Frontal cortex (tissue), 4 donors: ENCODE measurements around the gene CBX6. TPM values are rescaled to one million over a fixed set of nuclear protein-coding genes. Genes with fewer than 3 reads are reported as not detected.

Experiments
- DNase-seq, 2 donors: peaks; one replicate each; pipeline ENCODE4 v3.0.0; 2012; ENCODE audit warnings: low spot score in 2 of 2
- FAIRE-seq: peaks from 2 replicates; lab custom pipeline; 2012; peaks lifted over from hg19 to GRCh38; lab: Jason Lieb, UNC
- total RNA-seq: library from RNA; depleted of rRNA; stranded (reverse); fragments of >200 nt; gene quantifications from one replicate; pipeline ENCODE4 v1.2.3, GENCODE V29; 2014
- donor health status: control.
- donor health status: control.
- donor health status: control.

The CBX6 gene
- total RNA-seq, 1 donor from 2014 or later, result 30.2 TPM

DNA sequence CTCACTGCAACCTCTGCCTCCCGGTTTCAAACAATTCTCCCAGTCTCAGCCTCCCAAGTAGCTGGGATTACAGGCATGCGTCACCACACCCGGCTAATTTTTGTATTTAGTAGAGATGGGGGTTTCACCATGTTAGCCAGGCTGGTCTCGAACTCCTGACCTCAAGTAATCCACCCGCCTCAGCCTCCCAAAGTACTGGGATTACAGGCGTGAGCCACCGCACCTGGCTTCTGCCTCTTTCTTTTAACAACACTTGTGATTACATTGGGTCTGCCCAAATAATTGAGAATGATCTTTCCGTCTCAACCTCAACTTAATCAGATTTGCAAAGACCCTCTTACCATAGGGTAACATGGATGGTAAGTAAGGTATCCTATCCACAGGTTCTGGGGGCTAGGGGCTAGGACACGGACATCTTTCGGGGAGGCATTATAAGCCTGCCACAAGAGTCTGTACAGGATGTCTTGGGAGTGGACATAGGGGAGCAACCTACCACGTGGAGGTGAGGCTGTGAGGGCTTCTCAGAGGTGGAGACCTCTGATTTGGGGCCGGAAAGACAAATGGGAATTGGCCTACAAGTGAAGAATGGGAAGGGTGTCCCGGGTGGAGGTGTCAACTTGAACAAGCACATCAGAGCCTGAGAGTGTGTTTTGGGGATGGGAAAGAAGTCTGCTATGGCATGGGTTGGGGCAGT, 2.7 kb upstream of the CBX6 start:
- no peak for FAIRE-seq
- no peak for DNase-seq

DNA sequence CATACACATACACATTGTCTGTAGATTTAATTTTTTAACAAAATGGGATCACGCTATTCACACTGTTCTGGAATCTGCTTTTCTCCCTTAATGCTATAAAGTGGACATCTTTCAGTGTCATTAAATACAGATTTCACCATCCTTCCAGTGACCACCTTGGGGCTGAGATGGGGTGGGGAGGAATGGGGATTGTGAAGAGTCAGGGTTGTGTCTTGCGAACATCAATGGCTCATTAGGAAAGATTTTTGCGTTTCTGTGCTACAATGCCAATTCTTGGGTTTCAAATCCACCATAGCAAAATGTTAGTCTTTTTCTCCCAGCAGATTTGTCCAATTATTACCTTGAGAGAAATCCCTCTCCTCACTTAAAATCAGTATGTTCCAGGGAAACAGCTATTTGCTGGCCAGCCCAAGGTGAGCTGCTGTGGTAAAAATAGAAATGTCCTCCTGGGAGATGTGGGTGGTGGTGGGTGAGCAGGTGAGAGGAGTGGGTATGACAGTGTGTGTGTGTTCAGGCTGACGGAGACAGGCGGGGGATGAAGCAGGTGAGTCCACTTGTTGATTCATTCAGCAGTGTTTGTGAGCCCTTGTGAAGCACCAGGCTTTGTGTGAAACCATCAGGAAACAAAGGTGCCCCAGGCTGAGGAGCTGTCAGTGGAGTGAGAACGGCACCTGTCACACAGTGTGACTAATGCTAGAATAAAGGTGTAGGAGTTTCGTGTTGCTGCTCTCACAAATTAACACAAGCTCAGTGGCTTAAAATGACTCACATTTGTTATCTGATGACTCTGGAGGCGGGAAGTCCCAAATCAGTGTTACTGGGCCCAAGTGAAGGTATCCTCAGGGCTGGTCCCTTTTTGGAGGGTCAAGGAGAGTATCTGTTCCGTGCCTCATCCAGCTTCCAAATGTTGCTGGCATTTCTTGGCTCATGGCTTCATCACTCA, 1.7 kb upstream of the CBX6 start:
- FAIRE-seq (no peak), DNase-seq (no peak)

DNA sequence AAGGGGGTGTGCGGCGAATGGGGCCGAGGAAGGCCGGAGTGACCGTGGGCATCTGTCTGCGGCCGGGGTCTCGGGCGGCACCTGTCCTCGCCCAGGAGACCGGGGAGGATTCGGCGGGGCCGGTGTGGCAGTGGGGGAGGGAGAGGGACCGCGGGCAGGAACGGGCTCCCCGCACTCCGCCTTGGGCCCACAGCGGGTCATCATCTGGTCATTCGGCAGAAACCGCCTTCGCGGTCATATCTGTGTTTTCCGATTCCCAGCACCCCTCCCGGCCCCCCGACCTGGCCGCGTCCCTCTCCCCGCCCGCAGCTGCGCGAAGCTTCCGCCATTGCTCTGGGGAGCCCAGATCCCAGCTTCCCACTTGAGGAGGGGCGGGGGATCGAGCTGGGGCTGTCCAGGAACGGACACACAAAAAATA, 824 bp upstream of the CBX6 start:
- DNase-seq (no peak), FAIRE-seq (no peak)

DNA sequence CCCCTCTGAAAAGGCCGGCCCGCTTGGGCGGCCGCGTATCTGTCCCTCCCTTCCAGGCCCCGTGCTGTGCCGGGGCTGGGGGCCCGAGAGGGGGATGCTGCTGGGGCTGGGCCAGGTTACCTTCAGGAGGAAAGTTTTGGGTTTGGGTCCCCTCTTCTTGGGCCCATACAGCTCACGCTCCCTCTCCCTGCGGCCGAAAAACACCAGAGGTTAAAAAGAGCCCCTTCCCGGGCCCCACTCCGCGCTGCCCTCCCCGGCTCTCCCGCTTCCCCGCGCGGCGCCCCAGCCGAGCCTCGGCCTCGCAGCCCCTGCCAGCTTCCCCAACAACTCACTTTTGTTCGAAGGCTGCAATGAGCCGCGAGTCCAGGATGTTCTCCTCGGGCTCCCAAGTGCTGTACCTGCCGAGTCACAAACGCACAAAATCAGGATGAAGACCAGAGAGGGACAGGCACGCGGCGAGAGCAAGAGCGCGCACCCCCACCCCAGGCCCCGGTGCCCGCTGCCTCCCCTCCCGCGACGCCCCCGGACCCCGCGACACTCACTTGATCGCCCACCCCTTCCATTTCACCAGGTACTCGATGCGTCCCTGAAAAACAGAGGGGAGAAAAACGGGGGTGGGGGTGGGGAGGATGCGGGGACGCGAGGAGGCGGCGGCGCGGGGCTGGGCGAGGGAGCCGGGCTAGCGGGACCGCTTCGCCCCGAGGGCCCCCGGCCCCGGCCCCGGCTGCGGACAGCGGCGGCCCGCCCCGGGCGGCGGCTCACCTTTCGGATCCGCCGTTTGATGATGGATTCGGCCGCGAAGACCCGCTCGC, 450 bp downstream of the CBX6 start:
- no peak for DNase-seq

DNA sequence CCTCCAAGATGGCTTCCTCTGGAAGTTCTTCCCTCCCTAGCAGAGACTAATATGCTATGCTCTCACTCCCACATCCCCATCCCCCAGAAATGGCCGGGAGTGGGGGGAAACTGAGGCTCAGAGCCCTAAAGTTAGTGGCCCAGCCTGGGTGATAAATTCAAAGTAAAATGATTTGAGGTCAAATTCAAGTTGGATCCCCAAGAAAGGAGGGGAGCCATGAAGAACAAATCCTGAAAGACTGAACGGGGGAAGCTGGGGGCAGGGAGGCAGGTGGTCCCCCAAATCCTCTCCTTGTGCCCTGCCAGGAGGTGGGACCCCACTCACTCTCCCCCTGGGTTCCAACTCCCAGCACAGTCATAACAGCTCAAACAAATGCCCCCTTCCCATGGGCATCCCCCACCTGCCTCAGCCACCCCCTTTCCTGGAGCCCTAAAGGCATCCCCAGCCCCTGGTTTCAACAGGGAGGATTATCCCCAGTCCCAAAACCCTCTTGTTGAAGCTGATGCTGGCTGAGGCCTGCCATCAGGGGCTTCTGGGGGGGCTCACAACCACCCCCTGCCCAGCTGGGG, 1.1 kb downstream of the CBX6 start:
- no peak for DNase-seq
- FAIRE-seq, result no peak

More for the DNA sequence above, 450 bp downstream of the CBX6 start:
- FAIRE-seq, result no peak

GRCh38 chr22:38870312-38870741, 1.7 kb downstream of the CBX6 start:
- no peak for FAIRE-seq
- DNase-seq, result peak; percentile 71 to 73

DNA sequence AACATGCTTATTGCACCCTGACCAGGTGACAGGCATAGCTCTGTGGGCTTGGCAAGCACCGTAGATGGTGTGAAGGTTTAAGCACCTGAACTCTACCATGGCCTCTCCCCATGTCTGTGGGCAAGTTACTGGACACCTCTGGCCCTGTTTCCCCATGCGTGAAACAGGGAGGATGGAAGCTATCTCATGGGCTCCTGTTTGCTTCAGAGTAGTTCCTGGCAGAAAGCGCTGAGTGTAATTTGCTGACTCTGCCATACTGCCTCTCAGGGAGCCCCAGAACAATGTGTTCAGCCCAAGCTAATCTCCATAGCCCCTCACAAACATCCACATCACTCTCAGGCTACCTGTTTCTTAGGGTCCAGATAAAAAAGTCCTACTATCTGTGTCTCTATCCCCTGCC, 2.4 kb downstream of the CBX6 start:
- no peak for FAIRE-seq
- no peak for DNase-seq

- DNase-seq, result peak; percentile 79 to 82
- FAIRE-seq, result no peak
Measured at GRCh38 chr22:38868886-38869381, 3.1 kb downstream of the CBX6 start.

DNA sequence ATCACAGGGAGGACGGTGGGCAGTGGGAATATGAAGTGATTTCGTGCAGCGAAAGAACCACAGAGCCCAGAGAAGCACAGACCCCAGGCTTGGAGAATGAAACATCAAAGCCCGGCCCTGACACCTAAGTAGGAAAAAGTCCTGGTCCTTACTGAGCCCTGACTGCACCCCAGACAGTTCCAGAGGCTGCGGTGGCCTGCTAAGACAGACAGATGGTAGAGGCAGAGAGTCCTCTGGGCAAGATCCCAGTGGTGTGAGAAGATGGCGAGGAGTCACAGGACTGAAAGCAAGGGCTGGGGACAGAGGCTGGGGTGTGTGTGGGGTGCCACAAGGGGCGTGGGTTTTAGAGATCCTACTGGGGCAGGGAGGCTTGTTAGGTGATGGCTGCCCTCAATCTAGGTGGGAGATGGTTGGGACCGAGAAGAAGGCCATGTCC, 3.7 kb downstream of the CBX6 start:
- DNase-seq (no peak), FAIRE-seq (no peak)

- DNase-seq (no peak), FAIRE-seq (no peak)
Measured at GRCh38 chr22:38867471-38868285, 4.3 kb downstream of the CBX6 start.

DNA sequence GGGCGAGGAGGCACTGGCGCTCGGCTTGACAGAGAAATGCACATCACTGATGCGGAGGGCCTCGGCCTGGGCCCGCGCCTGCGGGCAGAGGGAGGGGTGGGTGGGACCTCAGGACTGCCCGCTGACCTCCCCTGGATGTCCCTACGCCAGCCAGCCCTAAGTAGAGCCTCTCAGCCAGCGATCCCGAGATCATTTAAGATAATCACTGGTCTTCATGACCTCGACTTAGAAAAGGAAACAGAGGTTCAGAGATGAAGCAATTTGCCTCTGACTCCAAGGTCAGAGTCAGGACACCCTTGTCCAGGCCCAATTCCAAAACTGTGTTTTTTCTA, 4.9 kb downstream of the CBX6 start:
- FAIRE-seq, result no peak
- no peak for DNase-seq

DNA sequence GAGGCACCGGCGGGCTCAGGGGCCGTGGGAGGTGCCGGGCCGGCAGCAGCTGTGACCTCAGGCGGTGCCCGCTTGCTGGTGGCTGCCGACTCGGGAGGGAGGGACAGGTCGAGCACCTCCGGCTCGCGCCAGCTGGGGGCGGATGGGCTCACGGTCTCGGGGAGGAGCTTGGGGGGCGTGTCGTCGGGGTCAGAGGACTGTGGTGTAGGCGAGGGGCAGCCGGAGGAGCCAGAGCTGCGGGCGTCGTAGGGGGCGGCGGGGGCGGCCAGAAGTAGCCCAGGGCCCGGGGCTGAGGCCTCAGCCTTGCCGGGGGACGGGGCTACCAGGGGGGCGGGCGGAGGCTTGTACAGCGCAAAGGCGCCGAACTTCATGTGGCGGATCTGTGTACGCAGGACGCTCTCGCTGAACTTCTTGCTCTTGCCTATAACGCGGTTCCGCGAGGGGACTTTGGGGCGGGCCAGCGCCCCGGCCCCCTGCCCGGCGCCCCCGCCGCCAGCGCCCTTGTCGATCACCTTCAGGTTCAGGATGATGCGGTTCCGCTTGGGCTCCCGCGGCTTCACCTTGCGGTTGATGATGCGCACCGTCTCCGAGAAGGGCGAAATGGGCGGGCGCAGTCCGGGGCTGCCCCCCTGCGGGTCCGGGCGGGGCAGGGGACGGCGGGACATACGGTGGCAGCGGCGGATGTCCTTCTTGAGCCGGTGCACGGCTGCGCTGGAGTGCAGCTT, 5.5 kb downstream of the CBX6 start:
- FAIRE-seq (no peak), DNase-seq (no peak)

- no peak for FAIRE-seq
- DNase-seq, result no peak
Measured at GRCh38 chr22:38866024-38866398, 6.0 kb downstream of the CBX6 start.

DNA sequence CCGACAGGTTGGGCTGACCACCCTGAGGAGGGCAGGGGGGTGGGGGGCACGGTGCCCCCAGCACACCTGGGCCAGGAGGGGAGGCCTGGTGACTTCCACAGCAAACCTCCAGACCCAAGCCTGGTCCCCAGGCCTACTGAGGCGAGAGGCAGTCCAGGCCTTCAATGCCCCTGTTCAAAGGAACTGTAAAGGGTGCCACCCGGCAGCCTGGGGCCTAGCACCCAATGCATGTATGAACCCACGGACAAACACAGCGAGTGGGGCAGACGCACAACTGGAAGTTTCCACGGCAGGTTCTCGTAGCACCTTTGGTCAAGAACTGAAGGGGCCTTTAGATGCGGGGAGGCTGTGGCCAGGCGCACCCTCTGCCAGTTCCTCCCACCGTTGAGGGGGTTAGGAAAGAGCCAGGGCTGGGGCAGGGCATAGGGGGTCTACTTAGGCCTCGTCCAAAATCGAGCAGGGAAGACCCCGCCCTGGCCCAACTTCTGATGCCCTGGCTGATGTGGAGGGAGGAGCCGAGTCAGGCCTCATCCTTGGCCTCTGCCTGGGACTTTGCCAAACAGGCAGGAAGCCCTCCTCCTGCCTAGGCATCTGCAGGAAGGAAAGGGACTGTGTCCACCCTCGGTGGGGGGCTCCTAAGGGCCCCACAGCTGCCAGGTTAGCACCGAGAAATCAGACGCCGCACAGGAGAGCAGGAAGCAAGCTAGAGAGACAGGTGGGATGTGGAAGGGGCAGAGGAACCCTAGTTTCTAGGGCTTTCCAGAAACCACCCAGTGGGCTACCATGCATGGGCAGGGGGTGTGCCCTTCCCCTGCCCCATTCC, 6.6 kb downstream of the CBX6 start:
- no peak for DNase-seq

GRCh38 chr22:38864361-38865191, 7.4 kb downstream of the CBX6 start:
- no peak for DNase-seq
- no peak for FAIRE-seq

More for the DNA sequence above, 6.6 kb downstream of the CBX6 start:
- no peak for FAIRE-seq

GRCh38 chr22:38863531-38864131, 8.4 kb downstream of the CBX6 start:
- FAIRE-seq (no peak), DNase-seq (no peak)
